Tibial nerve (tissue), 4 donors: ENCODE data around the gene EXOC3L2.

ENCODE experiments used
- CTCF ChIP-seq, 5 experiments: fragments of 200-600 bp in 3 of 5; fragments of 450-650 bp in 2 of 5; sonication (generic) in 3 of 5; IDR thresholded peaks; one replicate each; pipeline ENCODE4 v1.5.1; 2016 to 2019; ENCODE audit warnings: antibody characterized with exemption in 5 of 5, mild to moderate bottlenecking in 3 of 5, moderate library complexity in 2 of 5
- EP300 ChIP-seq, 2 donors: sonication (generic); formaldehyde crosslinking; IDR thresholded peaks; one replicate each; pipeline ENCODE4 v1.6.1; 2017; ENCODE audit warnings: antibody characterized with exemption in 2 of 2, mild to moderate bottlenecking in 1 of 2

GRCh38 chr19:45195764-45196163, 49.4 kb downstream of the EXOC3L2 start:
- TF ChIP-seq CTCF (IDR thresholded peaks at IDR 0.05) (no peak), EP300 (IDR thresholded peaks at IDR 0.05) (no peak)
